H9 (cell line): ENCODE results near the gene PXYLP1. TPM values are rescaled to one million over a fixed set of nuclear protein-coding genes. Genes with fewer than 3 reads are reported as not detected.

ENCODE experiments used
- DNase-seq: peaks from one replicate; pipeline ENCODE4 v3.0.0-alpha.2; 2017
- H2AFZ ChIP-seq: one replicate; pipeline ENCODE4 v1.6.1; 2013; ENCODE audit warnings: mild to moderate bottlenecking, low read length, control low read depth, moderate library complexity
- H2AK5ac ChIP-seq: 2 replicates; pipeline ENCODE4 v1.6.1; 2013; ENCODE audit warnings: low read length, control low read depth, mixed read lengths; ENCODE audit not compliant: insufficient read length
- H2BK120ac ChIP-seq: one replicate; pipeline ENCODE4 v1.6.1; 2013; ENCODE audit warnings: low read depth, mild to moderate bottlenecking, low read length, control low read depth, inconsistent platforms; ENCODE audit not compliant: poor library complexity, severe bottlenecking
- H2BK12ac ChIP-seq: 2 replicates; pipeline ENCODE4 v1.6.1; 2013; ENCODE audit warnings: low read length, control low read depth, mixed read lengths, low read depth; ENCODE audit not compliant: insufficient read length
- H2BK15ac ChIP-seq: 2 replicates; pipeline ENCODE4 v1.6.1; 2013; ENCODE audit warnings: low read depth, low read length, control low read depth
- H2BK20ac ChIP-seq: one replicate; pipeline ENCODE4 v1.6.1; 2013; ENCODE audit warnings: low read depth, mild to moderate bottlenecking, low read length, control low read depth, inconsistent platforms; ENCODE audit not compliant: poor library complexity, severe bottlenecking
- H2BK5ac ChIP-seq: 2 replicates; pipeline ENCODE4 v1.6.1; 2013; ENCODE audit warnings: low read length, control low read depth, mixed read lengths; ENCODE audit not compliant: insufficient read length
- H3K14ac ChIP-seq: 2 replicates; pipeline ENCODE4 v1.6.1; 2013; ENCODE audit warnings: low read length, control low read depth; ENCODE audit not compliant: insufficient read depth
- H3K18ac ChIP-seq: 2 replicates; pipeline ENCODE4 v1.6.1; 2013; ENCODE audit warnings: low read depth, mild to moderate bottlenecking, mixed read lengths, low read length, control low read depth; ENCODE audit not compliant: insufficient read length
- H3K23ac ChIP-seq: 2 replicates; pipeline ENCODE4 v1.6.1; 2013; ENCODE audit warnings: low read length, control low read depth, mixed read lengths, low read depth; ENCODE audit not compliant: insufficient read length
- H3K23me2 ChIP-seq: 2 replicates; pipeline ENCODE4 v1.6.1; 2013; ENCODE audit warnings: low read depth, mild to moderate bottlenecking, mixed read lengths, low read length, control low read depth; ENCODE audit not compliant: insufficient read length, poor library complexity, severe bottlenecking
- H3K27ac ChIP-seq: 2 replicates; pipeline ENCODE4 v1.5.1; 2013; ENCODE audit warnings: low read length, control low read depth, mixed read lengths, low read depth; ENCODE audit not compliant: insufficient read length
- H3K27me3 ChIP-seq: 2 replicates; pipeline ENCODE4 v1.6.1; 2013; ENCODE audit warnings: low read length, control low read depth, inconsistent platforms; ENCODE audit not compliant: insufficient read depth
- H3K4ac ChIP-seq: 2 replicates; pipeline ENCODE4 v1.6.1; 2013; ENCODE audit warnings: low read depth, mild to moderate bottlenecking, control low read depth, inconsistent platforms, low read length, moderate library complexity
- H3K4me1 ChIP-seq: 2 replicates; pipeline ENCODE4 v1.6.1; 2013; ENCODE audit warnings: low read length, control low read depth, inconsistent platforms; ENCODE audit not compliant: insufficient read depth
- H3K4me2 ChIP-seq: 2 replicates; pipeline ENCODE4 v1.6.1; 2013; ENCODE audit warnings: low read length, control low read depth, mixed read lengths; ENCODE audit not compliant: insufficient read length, insufficient read depth
- H3K56ac ChIP-seq: 2 replicates; pipeline ENCODE4 v1.6.1; 2013; ENCODE audit warnings: low read depth, mild to moderate bottlenecking, mixed read lengths, low read length, control low read depth; ENCODE audit not compliant: insufficient read length
- H3K79me1 ChIP-seq: 2 replicates; pipeline ENCODE4 v1.6.1; 2013; ENCODE audit warnings: low read depth, mild to moderate bottlenecking, moderate library complexity, low read length, control low read depth, inconsistent platforms; ENCODE audit not compliant: insufficient read depth, poor library complexity, severe bottlenecking
- H3K79me2 ChIP-seq: 2 replicates; pipeline ENCODE4 v1.6.1; 2013; ENCODE audit warnings: low read length, control low read depth, inconsistent platforms; ENCODE audit not compliant: insufficient read depth
- H3K9ac ChIP-seq: 2 replicates; pipeline ENCODE4 v1.6.1; 2013; ENCODE audit warnings: low read length, control low read depth, mixed read lengths; ENCODE audit not compliant: insufficient read length; ENCODE audit errors: extremely low read depth
- H3K9me3 ChIP-seq: one replicate; pipeline ENCODE4 v1.6.1; 2013; ENCODE audit warnings: low read depth, low read length, inconsistent platforms; ENCODE audit not compliant: control insufficient read depth
- H3T11ph ChIP-seq: one replicate; pipeline ENCODE4 v1.6.1; 2013; ENCODE audit warnings: mild to moderate bottlenecking, low read length, control low read depth, inconsistent platforms
- H4K20me1 ChIP-seq: one replicate; pipeline ENCODE4 v1.6.1; 2013; ENCODE audit not compliant: control insufficient read depth, insufficient read length, insufficient read depth
- H4K5ac ChIP-seq: 2 replicates; pipeline ENCODE4 v1.6.1; 2013; ENCODE audit warnings: low read depth, mild to moderate bottlenecking, mixed read lengths, low read length, control low read depth; ENCODE audit not compliant: insufficient read length
- H4K8ac ChIP-seq: replicated peaks from 2 replicates; pipeline ENCODE4 v1.6.1; 2013; ENCODE audit warnings: low read length, control low read depth, mixed read lengths, low read depth; ENCODE audit not compliant: insufficient read length
- H4K91ac ChIP-seq: 2 replicates; pipeline ENCODE4 v1.6.1; 2013; ENCODE audit warnings: low read depth, mild to moderate bottlenecking, moderate library complexity, mixed read lengths, low read length, control low read depth; ENCODE audit not compliant: insufficient read length
- H3K27ac Mint-ChIP-seq, 3 experiments: 2 replicates in 2 of 3; 3 replicates in 1 of 3; pipeline ENCODE4 v1.8.0; 2020 to 2021; ENCODE audit warnings: mixed read lengths in 3 of 3, mild to moderate bottlenecking in 1 of 3, moderate library complexity in 1 of 3
- H3K27me3 Mint-ChIP-seq: 2 replicates; pipeline ENCODE4 v1.8.0; 2021; ENCODE audit warnings: low read depth, mild to moderate bottlenecking, moderate library complexity, mixed read lengths
- H3K36me3 Mint-ChIP-seq, 3 experiments: 2 replicates in 2 of 3; 3 replicates in 1 of 3; pipeline ENCODE4 v1.8.0; 2020 to 2021; ENCODE audit warnings: low read depth in 3 of 3, mixed read lengths in 3 of 3; ENCODE audit not compliant: insufficient read depth in 1 of 3
- H3K4me1 Mint-ChIP-seq, 2 experiments: 2 replicates each; pipeline ENCODE4 v1.8.0; 2020; ENCODE audit warnings: mixed read lengths in 2 of 2
- H3K4me3 Mint-ChIP-seq, 2 experiments: 2 replicates in 1 of 2; 3 replicates in 1 of 2; pipeline ENCODE4 v1.8.0; 2020 to 2021; ENCODE audit warnings: mild to moderate bottlenecking in 2 of 2, mixed read lengths in 2 of 2, moderate library complexity in 1 of 2
- H3K9me3 Mint-ChIP-seq, 2 experiments: 2 replicates in 1 of 2; 3 replicates in 1 of 2; pipeline ENCODE4 v1.8.0; 2020; ENCODE audit warnings: mild to moderate bottlenecking in 2 of 2, mixed read lengths in 2 of 2, moderate library complexity in 1 of 2
- WGBS: extraction: QIAGEN DNeasy Blood & Tissue Kit; methylation state at CpG from one replicate; pipeline ENCODE4 v1.1.7; 2013; ENCODE audit warnings: missing lambda C conversion rate, low lambda C conversion rate, mixed read lengths; ENCODE audit not compliant: insufficient read length; ENCODE audit errors: extremely low coverage; 5-methylcytosine and 5-hydroxymethylcytosine counted together
- total RNA-seq: library from RNA; stranded (reverse); gene quantifications from 2 replicates; pipeline ENCODE4 v1.2.1, GENCODE V29; 2021
- TF ChIP-seq, protein P1 (sequence below): fragments of 200-600 bp; sonication (generic); conservative IDR thresholded peaks from 3 replicates; pipeline ENCODE4 v1.8.0; 2021; ENCODE audit warnings: antibody characterized with exemption, mild to moderate bottlenecking

PXYLP1 gene
- total RNA-seq, 1 experiment from 2014 or later: 17.9 TPM

DNA sequence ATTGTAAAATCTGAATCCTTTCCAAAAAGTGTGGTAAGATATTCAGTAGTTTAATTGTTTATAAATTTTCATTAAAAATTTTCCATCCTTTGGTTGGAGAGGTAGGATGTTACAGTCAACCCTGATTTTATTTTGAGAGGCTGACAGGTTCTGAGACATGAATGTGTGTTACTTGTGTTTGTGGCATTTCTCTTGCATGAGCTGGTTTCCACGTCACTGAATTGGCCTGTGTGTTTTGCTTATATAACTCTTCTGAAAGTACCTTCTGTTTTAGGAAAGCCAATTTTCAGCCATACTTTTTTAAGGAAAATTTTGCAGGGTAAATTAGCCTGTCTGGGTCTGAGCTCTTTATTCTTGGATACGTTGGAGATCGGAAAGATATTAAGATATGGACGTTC, 30.7 kb downstream of the PXYLP1 start:
- Histone ChIP-seq H3K56ac (no peak overlapping the region), H3K4ac (no peak overlapping the region), H3K23me2 (no peaks in the 10 kb centered on the region), H3K9ac (no peak overlapping the region), H3K18ac (no peak overlapping the region), H3K9me3 (no peaks in the 10 kb centered on the region), H2BK20ac (no peak overlapping the region), H3K23ac (no peak overlapping the region), H4K8ac (no peak overlapping the region), H3K27ac (no peak overlapping the region), H3K14ac (no peak overlapping the region), H2BK5ac (no peak overlapping the region), H3K4me2 (no peak overlapping the region), H2AK5ac (no peak overlapping the region), H3K79me2 (no peaks in the 10 kb centered on the region), H2BK15ac (no peak overlapping the region), H2AFZ (no peak overlapping the region), H2BK12ac (no peak overlapping the region), H4K20me1 (no peaks in the 10 kb centered on the region), H4K5ac (no peak overlapping the region), H3K27me3 (no peaks in the 10 kb centered on the region), H3K79me1 (no peaks in the 10 kb centered on the region), H2BK120ac (no peak overlapping the region), H3K4me1 (no peaks in the 10 kb centered on the region; the same call in 1 of the 2 replicates), H3T11ph (no peak overlapping the region), H4K91ac (no peak overlapping the region)
- Mint-ChIP-seq H3K4me3 (no peak overlapping the region), H3K36me3 (peaks cover 4 to 12% (median 11%) of the 10 kb centered on the region in 3 experiments; a peak in 6 of 7 replicates), H3K27me3 (no peaks in the 10 kb centered on the region), H3K4me1 (peaks cover 0 to 9% of the 10 kb centered on the region in 2 experiments; a peak in 2 of 4 replicates), H3K27ac (no peak overlapping the region), H3K9me3 (no peaks in the 10 kb centered on the region)
- no peak for DNase-seq
- TF ChIP-seq, protein P1, sequence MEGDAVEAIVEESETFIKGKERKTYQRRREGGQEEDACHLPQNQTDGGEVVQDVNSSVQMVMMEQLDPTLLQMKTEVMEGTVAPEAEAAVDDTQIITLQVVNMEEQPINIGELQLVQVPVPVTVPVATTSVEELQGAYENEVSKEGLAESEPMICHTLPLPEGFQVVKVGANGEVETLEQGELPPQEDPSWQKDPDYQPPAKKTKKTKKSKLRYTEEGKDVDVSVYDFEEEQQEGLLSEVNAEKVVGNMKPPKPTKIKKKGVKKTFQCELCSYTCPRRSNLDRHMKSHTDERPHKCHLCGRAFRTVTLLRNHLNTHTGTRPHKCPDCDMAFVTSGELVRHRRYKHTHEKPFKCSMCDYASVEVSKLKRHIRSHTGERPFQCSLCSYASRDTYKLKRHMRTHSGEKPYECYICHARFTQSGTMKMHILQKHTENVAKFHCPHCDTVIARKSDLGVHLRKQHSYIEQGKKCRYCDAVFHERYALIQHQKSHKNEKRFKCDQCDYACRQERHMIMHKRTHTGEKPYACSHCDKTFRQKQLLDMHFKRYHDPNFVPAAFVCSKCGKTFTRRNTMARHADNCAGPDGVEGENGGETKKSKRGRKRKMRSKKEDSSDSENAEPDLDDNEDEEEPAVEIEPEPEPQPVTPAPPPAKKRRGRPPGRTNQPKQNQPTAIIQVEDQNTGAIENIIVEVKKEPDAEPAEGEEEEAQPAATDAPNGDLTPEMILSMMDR: no peak
- WGBS: no CpG with 5 or more reads among the region's 4 CpGs
